CD14-positive monocyte (primary cell): ENCODE data around the gene TARS3. TPM values are rescaled to one million over a fixed set of nuclear protein-coding genes. Genes with fewer than 3 reads are reported as not detected.

Experiments
- DNase-seq, 3 donors: peaks; one replicate each; pipeline ENCODE4 v3.0.0-alpha.2; 2011 to 2022
- H2AFZ ChIP-seq: 2 replicates; pipeline ENCODE4 v1.6.0; 2012; ENCODE audit warnings: mild to moderate bottlenecking, low read depth, low read length, inconsistent platforms; ENCODE audit not compliant: insufficient read depth, poor library complexity, severe bottlenecking
- H3K27ac ChIP-seq, 2 donors: 1 replicate in 1 of 2; 2 replicates in 1 of 2; pipeline ENCODE4 v1.5.1; 2012 to 2013; ENCODE audit warnings: low read length in 2 of 2, control low read depth in 1 of 2, inconsistent platforms in 1 of 2, low read depth in 1 of 2, mild to moderate bottlenecking in 1 of 2
- H3K27me3 ChIP-seq, 2 donors: one replicate each; pipeline versions ENCODE4 v1.6.0 to v1.6.1; 2011 to 2013; ENCODE audit warnings: low read length in 2 of 2; ENCODE audit not compliant: control insufficient read depth in 2 of 2, insufficient read depth in 2 of 2
- H3K36me3 ChIP-seq, 2 donors: replicated peaks in 1 of 2; 1 replicate in 1 of 2; 2 replicates in 1 of 2; pipeline versions ENCODE4 v1.5.1 to v1.6.1; 2012 to 2013; ENCODE audit warnings: low read length in 2 of 2, control low read depth in 1 of 2, inconsistent platforms in 1 of 2, mild to moderate bottlenecking in 1 of 2; ENCODE audit not compliant: insufficient read depth in 2 of 2, control insufficient read depth in 1 of 2
- H3K4me1 ChIP-seq, 2 donors: 1 replicate in 1 of 2; 2 replicates in 1 of 2; pipeline versions ENCODE4 v1.5.1 to v1.6.1; 2012 to 2013; ENCODE audit warnings: low read length in 2 of 2, control low read depth in 1 of 2, inconsistent platforms in 1 of 2, mild to moderate bottlenecking in 1 of 2, moderate library complexity in 1 of 2; ENCODE audit not compliant: insufficient read depth in 2 of 2, control insufficient read depth in 1 of 2
- H3K4me2 ChIP-seq: replicated peaks from 2 replicates; pipeline ENCODE3; 2012; ENCODE audit warnings: low read length, moderate library complexity, mild to moderate bottlenecking; ENCODE audit not compliant: poor library complexity, severe bottlenecking; ENCODE audit errors: extremely low read depth
- H3K4me3 ChIP-seq, 3 experiments: fragments of 200-600 bp in 1 of 3; sonication (generic) in 1 of 3; replicated peaks in 1 of 3; 1 replicate in 2 of 3; 2 replicates in 1 of 3; pipeline ENCODE4 v1.5.1; 2011 to 2013; ENCODE audit warnings: low read length in 3 of 3, mild to moderate bottlenecking in 3 of 3, control low read depth in 2 of 3, low read depth in 2 of 3, inconsistent platforms in 1 of 3, moderate library complexity in 1 of 3
- H3K79me2 ChIP-seq: 2 replicates; pipeline ENCODE4 v1.6.0; 2012; ENCODE audit warnings: mild to moderate bottlenecking, control low read depth, inconsistent platforms, low read length, moderate library complexity; ENCODE audit not compliant: insufficient read depth
- H3K9ac ChIP-seq: 2 replicates; pipeline ENCODE4 v1.6.0; 2017; ENCODE audit warnings: low read length, mild to moderate bottlenecking; ENCODE audit not compliant: insufficient read depth, poor library complexity, severe bottlenecking
- H3K9me3 ChIP-seq, 2 donors: replicated peaks in 1 of 2; 1 replicate in 1 of 2; 2 replicates in 1 of 2; pipeline versions ENCODE4 v1.5.1 to v1.6.1; 2012 to 2013; ENCODE audit warnings: low read length in 2 of 2, control low read depth in 1 of 2; ENCODE audit not compliant: control insufficient read depth in 1 of 2, insufficient read depth in 1 of 2
- H4K20me1 ChIP-seq: 2 replicates; pipeline ENCODE4 v1.6.0; 2012; ENCODE audit warnings: mild to moderate bottlenecking, low read length, control low read depth, moderate library complexity; ENCODE audit not compliant: insufficient read depth
- H3K27ac Mint-ChIP-seq, 7 donors: one replicate each; pipeline ENCODE4 v1.8.0; 2020; ENCODE audit warnings: mild to moderate bottlenecking in 7 of 7, mixed read lengths in 7 of 7, moderate library complexity in 6 of 7, inconsistent platforms in 2 of 7
- H3K27me3 Mint-ChIP-seq, 3 donors: one replicate each; pipeline ENCODE4 v1.8.0; 2021 to 2022; ENCODE audit warnings: low read depth in 3 of 3, mild to moderate bottlenecking in 3 of 3, mixed read lengths in 3 of 3, moderate library complexity in 3 of 3, inconsistent platforms in 1 of 3
- H3K36me3 Mint-ChIP-seq, 2 donors: one replicate each; pipeline ENCODE4 v1.8.0; 2020; ENCODE audit warnings: mixed read lengths in 2 of 2, inconsistent platforms in 1 of 2, mild to moderate bottlenecking in 1 of 2
- H3K4me1 Mint-ChIP-seq: one replicate; pipeline ENCODE4 v1.8.0; 2020; ENCODE audit warnings: mild to moderate bottlenecking, mixed read lengths
- H3K4me3 Mint-ChIP-seq, 2 donors: one replicate each; pipeline ENCODE4 v1.8.0; 2020; ENCODE audit warnings: mild to moderate bottlenecking in 2 of 2, mixed read lengths in 2 of 2, moderate library complexity in 1 of 2
- H3K9me3 Mint-ChIP-seq, 7 donors: one replicate each; pipeline ENCODE4 v1.8.0; 2020 to 2022; ENCODE audit warnings: mixed read lengths in 7 of 7, mild to moderate bottlenecking in 6 of 7, moderate library complexity in 6 of 7, inconsistent platforms in 2 of 7
- CTCF ChIP-seq: fragments of 200-600 bp; IDR thresholded peaks from one replicate; pipeline ENCODE4 v1.8.0; 2022; ENCODE audit warnings: antibody characterized with exemption, mild to moderate bottlenecking
- WGBS: methylation state at CpG from one replicate; pipeline ENCODE4 v1.1.5; 2013; ENCODE audit warnings: missing lambda C conversion rate; ENCODE audit not compliant: insufficient coverage; 5-methylcytosine and 5-hydroxymethylcytosine counted together
- intact Hi-C, 2 donors: fragments of 100-400 bp; cut with micrococcal nuclease; formaldehyde crosslinking; loops; one replicate each; pipeline versions ENCODE4 v1.15.0 to v1.15.1; 2023
- polyA plus RNA-seq, 3 donors: library from polyadenylated mRNA; depleted of rRNA in 1 of 3; unstranded in 2 of 3; stranded (reverse) in 1 of 3; fragments of 300-500 nt in 2 of 3; fragments of >200 nt in 1 of 3; fragmentation: Illumina TruSeq in 2 of 3; gene quantifications; 1 replicate in 2 of 3; 2 replicates in 1 of 3; pipeline ENCODE4 v1.2.3, GENCODE V29; 2012 to 2021

Gene TARS3
- polyA plus RNA-seq, 3 donors, result 1.3 to 2.4 (median 1.8) TPM

GRCh38 chr15:101615414-101615985, 108.8 kb downstream of the TARS3 start:
- Mint-ChIP-seq H3K9me3 (no peaks in the 10 kb centered on the region), H3K36me3 (no peaks in the 10 kb centered on the region), H3K27ac (peak overlapping the region in 1 of 7 donors; percentile 50), H3K4me1 (peaks cover 3% of the 10 kb centered on the region), H3K4me3 (no peak overlapping the region), H3K27me3 (peaks cover 4 to 16% (median 7%) of the 10 kb centered on the region in 3 donors)
- H2AFZ ChIP-seq, result no peak overlapping the region
- WGBS, result 88% methylated on average over 13 of the region's 15 CpGs
- H3K4me3 ChIP-seq, result no peak overlapping the region
- no peaks in the 10 kb centered on the region for H3K9me3 ChIP-seq
- H4K20me1 ChIP-seq, result no peaks in the 10 kb centered on the region
- DNase-seq, result no peak
- no peaks in the 10 kb centered on the region for H3K4me1 ChIP-seq
- no peak overlapping the region for H3K4me2 ChIP-seq
- no peaks in the 10 kb centered on the region for H3K79me2 ChIP-seq
- H3K27ac ChIP-seq, result no peak overlapping the region
- H3K27me3 ChIP-seq, result no peaks in the 10 kb centered on the region
- H3K36me3 ChIP-seq, result no peaks in the 10 kb centered on the region
- intact Hi-C loops, result no loop called here
- TF ChIP-seq CTCF, result no peak
- no peak overlapping the region for H3K9ac ChIP-seq

- Mint-ChIP-seq H3K4me1 (peaks cover 3% of the 10 kb centered on the region), H3K9me3 (no peaks in the 10 kb centered on the region), H3K36me3 (no peaks in the 10 kb centered on the region), H3K27ac (peak overlapping the region in 2 of 7 donors; percentile 5 to 22), H3K27me3 (peaks cover 4 to 16% (median 6%) of the 10 kb centered on the region in 3 donors), H3K4me3 (no peak overlapping the region)
- no peaks in the 10 kb centered on the region for H3K9me3 ChIP-seq
- H4K20me1 ChIP-seq, result no peaks in the 10 kb centered on the region
- H3K4me1 ChIP-seq, result no peaks in the 10 kb centered on the region
- H3K4me2 ChIP-seq, result no peak overlapping the region
- no peak overlapping the region for H2AFZ ChIP-seq
- no peaks in the 10 kb centered on the region for H3K79me2 ChIP-seq
- intact Hi-C loops, result no loop called here
- no peak overlapping the region for H3K9ac ChIP-seq
- no peaks in the 10 kb centered on the region for H3K27me3 ChIP-seq
- no peak overlapping the region for H3K27ac ChIP-seq
- DNase-seq, result no peak
- no peaks in the 10 kb centered on the region for H3K36me3 ChIP-seq
- no peak for TF ChIP-seq CTCF
- WGBS, result 96% methylated on average over 11 of the region's 11 CpGs
- H3K4me3 ChIP-seq, result no peak overlapping the region
Measured at GRCh38 chr15:101614761-101615160, 109.5 kb downstream of the TARS3 start.
